ENCODE measurements around the gene ARAP2.

Gene ARAP2

GRCh38 chr4:36054694-36055422, 189.5 kb downstream of the ARAP2 start:
- Histone ChIP-seq H3K27ac (ENCODE audit: extremely low read depth, low read depth, low read length) (peak overlapping the region; percentile 35; the same call in 1 of the 2 replicates), H3K4me1 (ENCODE audit: control insufficient read depth, insufficient read depth, low read length) (peaks cover 3% of the 10 kb centered on the region; the same call in 1 of the 2 replicates), H3K4me3 (ENCODE audit: low read depth, low read length) (no peak overlapping the region), H3K36me3 (ENCODE audit: control insufficient read depth in 2 of 2, insufficient read depth in 1 of 2, low read length in 2 of 2) (no peaks in the 10 kb centered on the region), H3K9me3 (ENCODE audit: control insufficient read depth, insufficient read depth, low read depth, low read length) (no peaks in the 10 kb centered on the region)
- ChIA-PET POLR2A (no interaction called here), CTCF (no interaction called here)
- TF ChIP-seq ZNF76 (tag by site-specific recombination; IDR thresholded peaks at IDR 0.05; ENCODE audit: borderline replicate concordance, low read depth): 0 out of 2 replicates have a peak, but pooled peaks have one; percentile 27
- TF ChIP-seq ZNF776 (tag by site-specific recombination; IDR thresholded peaks at IDR 0.05; ENCODE audit: borderline replicate concordance): no peak
- TF ChIP-seq TRIM28 (IDR thresholded peaks at IDR 0.05; ENCODE audit: borderline replicate concordance, low read length): no peak
- TF ChIP-seq ZNF558 (tag by site-specific recombination; IDR thresholded peaks at IDR 0.05): no peak
- TF ChIP-seq ZNF473 (tag by site-specific recombination; IDR thresholded peaks at IDR 0.05): no peak
- 0 out of 2 replicates have a peak, but pooled peaks have one; percentile 2 for TF ChIP-seq ZNF654 (tag by site-specific recombination; IDR thresholded peaks at IDR 0.05; ENCODE audit: low read depth)
- no peak for TF ChIP-seq ZNF747 (tag by site-specific recombination; IDR thresholded peaks at IDR 0.05)
- TF ChIP-seq ZNF488 (tag by site-specific recombination; IDR thresholded peaks at IDR 0.05): no peak
- TF ChIP-seq ZNF777 (tag by site-specific recombination; IDR thresholded peaks at IDR 0.05; ENCODE audit: borderline replicate concordance): no peak
- TF ChIP-seq GLI4 (tag by site-specific recombination; IDR thresholded peaks at IDR 0.05): no peak
- TF ChIP-seq ZNF169 (tag by site-specific recombination; IDR thresholded peaks at IDR 0.05): no peak
- peak; percentile 62; the same call in 1 of the 2 replicates for TF ChIP-seq ZNF2 (tag by site-specific recombination; IDR thresholded peaks at IDR 0.05)
- 0 out of 2 replicates have a peak, but pooled peaks have one; percentile 71 for TF ChIP-seq BCL11A (tag by site-specific recombination; IDR thresholded peaks at IDR 0.05; ENCODE audit: low read depth)
- TF ChIP-seq WT1 (tag by site-specific recombination; IDR thresholded peaks at IDR 0.05): peak; percentile 87
- TF ChIP-seq ZBTB44 (tag by site-specific recombination; IDR thresholded peaks at IDR 0.05): peak; percentile 48; the same call in 1 of the 2 replicates
- no peak for TF ChIP-seq ZBTB11 (tag by site-specific recombination; conservative IDR thresholded peaks at IDR 0.05; ENCODE audit: low read depth)
- TF ChIP-seq ZFHX2 (tag by site-specific recombination; conservative IDR thresholded peaks at IDR 0.05): no peak
- TF ChIP-seq HIC1 (tag by site-specific recombination; IDR thresholded peaks at IDR 0.05): peak; percentile 93
- TF ChIP-seq ZNF580 (tag by site-specific recombination; IDR thresholded peaks at IDR 0.05): no peak; the same call in 1 of the 2 replicates
- TF ChIP-seq KLF10 (tag by site-specific recombination; IDR thresholded peaks at IDR 0.05): no peak; the same call in 1 of the 2 replicates
- peak; percentile 75 for TF ChIP-seq ZBTB17 (tag by site-specific recombination; IDR thresholded peaks at IDR 0.05)
- TF ChIP-seq SALL2 (tag by site-specific recombination; IDR thresholded peaks at IDR 0.05; ENCODE audit: borderline replicate concordance): no peak
- TF ChIP-seq ZNF658 (tag by site-specific recombination; IDR thresholded peaks at IDR 0.05): no peak
- TF ChIP-seq GLIS2 (tag by site-specific recombination; IDR thresholded peaks at IDR 0.05): no peak
- peak; percentile 84 for TF ChIP-seq INSM2 (tag by site-specific recombination; IDR thresholded peaks at IDR 0.05)
- TF ChIP-seq ZSCAN23 (tag by site-specific recombination; IDR thresholded peaks at IDR 0.05): no peak

All from HEK293 (cell line).